Measurements from ENCODE around the gene ETNPPL. TPM values are rescaled to one million over a fixed set of nuclear protein-coding genes. Genes with fewer than 3 reads are reported as not detected.

Gene ETNPPL
- total RNA-seq, 1 donor from 2014 or later, result 2.9 TPM

DNA sequence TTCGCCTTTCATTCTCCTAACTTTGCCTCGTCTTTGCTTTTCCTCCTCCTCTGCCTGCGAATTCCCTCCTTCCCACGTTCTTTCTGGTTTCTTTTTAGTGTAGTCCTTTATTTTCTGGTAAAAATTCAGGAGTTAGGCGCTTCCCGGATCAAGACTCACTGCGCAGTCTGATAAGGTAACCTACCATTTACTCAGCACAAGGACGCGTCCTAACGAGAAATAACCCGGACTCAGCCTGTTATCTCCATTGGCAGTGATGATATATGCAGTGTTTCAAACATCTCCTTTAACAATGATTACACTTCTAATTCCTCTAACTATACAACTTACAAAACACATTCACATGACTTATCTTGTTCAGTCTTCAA is 357 bp upstream of the ETNPPL start:
- Mint-ChIP-seq H3K4me1 (ENCODE audit: unreplicated experiment) (peaks cover 4% of the 10 kb centered on the region), H3K27me3 (peaks cover 41% of the 10 kb centered on the region), H3K27ac (peak overlapping the region; percentile 5), H3K36me3 (no peaks in the 10 kb centered on the region), H3K4me3 (peak overlapping the region; percentile 87), H3K9me3 (no peaks in the 10 kb centered on the region)
- TF ChIP-seq, protein P1, sequence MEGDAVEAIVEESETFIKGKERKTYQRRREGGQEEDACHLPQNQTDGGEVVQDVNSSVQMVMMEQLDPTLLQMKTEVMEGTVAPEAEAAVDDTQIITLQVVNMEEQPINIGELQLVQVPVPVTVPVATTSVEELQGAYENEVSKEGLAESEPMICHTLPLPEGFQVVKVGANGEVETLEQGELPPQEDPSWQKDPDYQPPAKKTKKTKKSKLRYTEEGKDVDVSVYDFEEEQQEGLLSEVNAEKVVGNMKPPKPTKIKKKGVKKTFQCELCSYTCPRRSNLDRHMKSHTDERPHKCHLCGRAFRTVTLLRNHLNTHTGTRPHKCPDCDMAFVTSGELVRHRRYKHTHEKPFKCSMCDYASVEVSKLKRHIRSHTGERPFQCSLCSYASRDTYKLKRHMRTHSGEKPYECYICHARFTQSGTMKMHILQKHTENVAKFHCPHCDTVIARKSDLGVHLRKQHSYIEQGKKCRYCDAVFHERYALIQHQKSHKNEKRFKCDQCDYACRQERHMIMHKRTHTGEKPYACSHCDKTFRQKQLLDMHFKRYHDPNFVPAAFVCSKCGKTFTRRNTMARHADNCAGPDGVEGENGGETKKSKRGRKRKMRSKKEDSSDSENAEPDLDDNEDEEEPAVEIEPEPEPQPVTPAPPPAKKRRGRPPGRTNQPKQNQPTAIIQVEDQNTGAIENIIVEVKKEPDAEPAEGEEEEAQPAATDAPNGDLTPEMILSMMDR (conservative IDR thresholded peaks at IDR 0.05), result no peak
- DNase-seq (ENCODE audit: extremely low spot score, unreplicated experiment), result no peak

DNA sequence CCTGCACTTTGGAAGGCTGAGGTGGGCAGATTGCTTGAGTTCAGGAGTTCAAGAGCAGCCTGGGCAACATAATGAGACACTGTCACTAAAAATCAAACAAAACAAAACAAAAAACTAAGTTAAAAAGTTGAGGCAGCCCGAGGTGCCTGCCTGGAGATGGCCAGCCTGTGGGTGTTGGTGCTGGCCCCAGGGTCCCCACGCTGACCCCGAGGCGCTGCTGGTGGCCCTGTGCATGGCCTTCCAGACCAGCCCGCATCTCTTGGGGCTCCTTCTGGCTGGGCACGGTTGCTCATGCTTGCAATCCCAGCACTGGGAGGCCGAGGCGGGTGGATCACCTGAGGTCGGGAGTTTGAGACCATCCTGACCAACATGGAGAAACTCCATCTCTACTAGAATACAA is 4.4 kb downstream of the ETNPPL start:
- no peaks in the 10 kb centered on the region for H3K36me3 Mint-ChIP-seq
- H3K4me3 Mint-ChIP-seq, result no peak overlapping the region
- DNase-seq (ENCODE audit: extremely low spot score, unreplicated experiment), result no peak
- TF ChIP-seq, protein P1 (conservative IDR thresholded peaks at IDR 0.05), result no peak
- H3K9me3 Mint-ChIP-seq, result no peaks in the 10 kb centered on the region
- H3K4me1 Mint-ChIP-seq (ENCODE audit: unreplicated experiment), result peaks cover 4% of the 10 kb centered on the region
- H3K27ac Mint-ChIP-seq, result no peak overlapping the region
- peaks cover 31% of the 10 kb centered on the region for H3K27me3 Mint-ChIP-seq

DNA sequence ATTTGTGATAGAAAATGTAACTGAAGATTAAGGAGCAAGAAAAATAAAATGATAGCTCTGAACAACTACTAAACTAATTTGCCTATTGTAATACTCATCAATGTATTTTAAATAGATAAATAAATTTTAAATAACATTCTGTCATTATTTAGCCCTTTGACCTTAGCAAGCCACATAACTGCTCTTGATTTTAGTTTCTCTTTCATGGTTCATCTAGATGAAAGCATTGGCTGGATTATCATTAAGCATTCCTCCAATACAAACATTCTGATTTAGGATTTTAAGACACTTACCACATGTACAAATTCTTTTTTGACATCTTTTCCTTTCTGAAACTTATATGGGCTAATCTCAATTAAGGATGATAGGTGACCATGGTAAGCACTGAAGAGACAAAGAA is 8.5 kb downstream of the ETNPPL start:
- TF ChIP-seq, protein P1 (conservative IDR thresholded peaks at IDR 0.05), result no peak
- Mint-ChIP-seq H3K27me3 (peaks cover under 1% of the 10 kb centered on the region), H3K4me1 (ENCODE audit: unreplicated experiment) (no peaks in the 10 kb centered on the region), H3K27ac (no peak overlapping the region), H3K4me3 (no peak overlapping the region), H3K9me3 (no peaks in the 10 kb centered on the region), H3K36me3 (no peaks in the 10 kb centered on the region)
- DNase-seq (ENCODE audit: extremely low spot score, unreplicated experiment), result no peak

DNA sequence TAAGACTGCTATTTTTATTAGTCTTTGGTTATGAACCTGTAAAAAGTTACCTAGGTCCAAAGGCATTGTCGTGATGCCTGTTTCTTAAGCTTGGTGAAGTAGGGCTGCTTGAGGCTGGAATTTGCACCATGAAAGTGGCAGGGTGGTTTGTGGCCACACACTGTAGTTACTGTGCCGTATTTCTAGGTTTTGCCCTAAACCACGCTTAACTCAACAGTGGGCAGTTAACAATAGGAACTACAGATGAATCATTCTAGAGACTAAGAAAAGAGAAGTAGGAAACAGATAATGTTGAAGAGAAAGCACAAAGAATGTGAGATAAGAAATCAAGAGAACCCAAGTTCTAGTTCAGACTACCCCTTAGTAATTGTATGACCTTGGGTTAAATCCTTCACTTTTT is 11.5 kb downstream of the ETNPPL start:
- Mint-ChIP-seq H3K27ac (no peak overlapping the region), H3K27me3 (no peaks in the 10 kb centered on the region), H3K4me3 (no peak overlapping the region), H3K36me3 (no peaks in the 10 kb centered on the region), H3K9me3 (no peaks in the 10 kb centered on the region), H3K4me1 (ENCODE audit: unreplicated experiment) (no peaks in the 10 kb centered on the region)
- TF ChIP-seq, protein P1 (conservative IDR thresholded peaks at IDR 0.05), result no peak
- no peak for DNase-seq (ENCODE audit: extremely low spot score, unreplicated experiment)

DNA sequence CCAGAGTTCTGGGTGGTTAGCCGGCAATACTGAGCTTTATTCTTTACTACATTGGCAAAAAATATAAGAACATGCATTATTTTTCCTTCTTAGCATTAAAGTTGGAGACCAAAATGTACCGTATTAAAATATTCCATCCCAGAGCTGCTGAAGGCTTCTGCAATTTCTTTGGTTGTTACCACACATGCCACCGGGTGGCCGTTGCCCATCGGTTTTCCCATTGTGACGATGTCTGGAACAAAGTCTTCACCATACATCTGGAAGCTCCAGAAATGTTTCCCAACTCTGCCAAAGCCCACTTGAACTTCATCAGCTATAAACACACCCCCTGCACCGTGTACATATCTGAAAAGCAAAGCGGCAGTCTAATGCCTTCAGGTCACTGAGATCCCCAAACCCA is 13.7 kb downstream of the ETNPPL start:
- H3K4me3 Mint-ChIP-seq, result no peak overlapping the region
- no peaks in the 10 kb centered on the region for H3K36me3 Mint-ChIP-seq
- H3K27me3 Mint-ChIP-seq, result no peaks in the 10 kb centered on the region
- no peak overlapping the region for H3K27ac Mint-ChIP-seq
- DNase-seq (ENCODE audit: extremely low spot score, unreplicated experiment), result no peak
- H3K9me3 Mint-ChIP-seq, result no peaks in the 10 kb centered on the region
- no peaks in the 10 kb centered on the region for H3K4me1 Mint-ChIP-seq (ENCODE audit: unreplicated experiment)
- TF ChIP-seq, protein P1 (conservative IDR thresholded peaks at IDR 0.05), result peak; percentile 49

DNA sequence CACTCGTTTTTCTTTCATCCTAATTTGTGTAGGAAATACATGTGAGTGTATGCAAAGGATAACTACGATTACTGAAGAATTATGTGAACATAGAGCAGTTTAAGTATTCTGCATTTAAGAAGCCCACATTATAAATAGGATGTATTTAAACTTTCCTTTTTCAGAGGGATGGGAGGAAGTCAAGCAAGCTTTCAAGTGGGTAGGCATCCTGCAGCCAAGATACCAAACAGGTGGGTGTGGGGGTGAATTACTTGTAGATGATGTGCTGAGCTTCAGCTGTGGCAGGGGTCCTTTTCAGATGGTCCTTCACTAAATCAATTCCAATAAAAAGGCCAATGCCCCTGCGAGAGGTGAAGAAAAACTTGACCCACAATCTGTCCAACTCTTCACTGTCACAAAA is 16.3 kb downstream of the ETNPPL start:
- H3K27ac Mint-ChIP-seq, result no peak overlapping the region
- no peaks in the 10 kb centered on the region for H3K9me3 Mint-ChIP-seq
- no peaks in the 10 kb centered on the region for H3K27me3 Mint-ChIP-seq
- TF ChIP-seq, protein P1 (conservative IDR thresholded peaks at IDR 0.05), result no peak
- no peak for DNase-seq (ENCODE audit: extremely low spot score, unreplicated experiment)
- no peak overlapping the region for H3K4me3 Mint-ChIP-seq
- no peaks in the 10 kb centered on the region for H3K36me3 Mint-ChIP-seq
- H3K4me1 Mint-ChIP-seq (ENCODE audit: unreplicated experiment), result peaks cover 8% of the 10 kb centered on the region
